HPDE6-E6E7 (cell line): ENCODE results near the gene POU6F2.
"Not testable (repeated sequence)": the region's sequence is repeated elsewhere in the genome, so short reads cannot be mapped to it uniquely, and the experiment has no call there.

Experiments
- DNase-seq: peaks from one replicate; pipeline ENCODE4 v3.0.0; 2011; ENCODE audit warnings: missing footprints; ENCODE audit errors: extremely low spot score

The POU6F2 gene

GRCh38 chr7:39187130-39187529, 209.4 kb downstream of the POU6F2 start:
- DNase-seq: no peak

- DNase-seq: no peak
Measured at GRCh38 chr7:39192476-39192875, 214.8 kb downstream of the POU6F2 start.

DNA sequence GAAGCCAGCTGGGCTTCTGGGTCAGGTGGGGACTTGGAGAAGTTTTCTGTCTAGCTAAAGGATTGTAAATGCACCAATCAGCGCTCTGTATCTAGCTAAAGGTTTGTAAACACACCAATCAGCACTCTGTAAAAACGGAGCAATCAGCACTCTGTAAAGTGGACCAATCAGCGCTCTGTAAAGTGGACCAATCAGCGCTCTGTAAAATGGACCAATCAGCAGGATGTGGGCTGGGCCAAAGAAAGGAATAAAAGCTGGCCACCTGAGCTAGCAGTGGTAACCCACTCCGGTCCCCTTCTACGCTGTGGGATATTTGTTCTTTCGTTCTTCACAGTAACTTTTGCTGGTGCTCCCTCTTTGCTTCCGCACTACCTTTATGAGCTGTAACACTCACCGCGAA, 216.7 kb downstream of the POU6F2 start:
- not testable (repeated sequence) for DNase-seq

DNA sequence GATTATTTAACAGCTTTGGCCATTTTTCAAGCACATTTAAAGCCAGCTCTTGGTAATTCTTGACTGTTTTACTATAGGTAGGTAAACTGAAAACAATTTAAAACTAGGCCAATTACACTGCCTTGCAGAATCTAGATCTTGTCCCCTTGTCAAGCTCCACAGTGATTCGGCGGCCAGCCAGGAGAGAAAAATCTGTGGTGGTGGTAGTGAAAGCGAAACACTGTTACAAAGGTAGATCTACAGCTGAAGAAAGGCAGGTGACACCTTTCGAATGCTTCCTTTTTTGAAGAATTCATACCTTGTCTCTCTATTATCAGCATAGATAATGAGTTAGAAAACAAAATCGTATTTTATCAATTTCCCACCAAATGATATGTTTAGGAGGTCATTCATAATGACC, 218.3 kb downstream of the POU6F2 start:
- no peak for DNase-seq

- no peak for DNase-seq
Measured at GRCh38 chr7:39197831-39198230, 220.1 kb downstream of the POU6F2 start.

GRCh38 chr7:39198556-39198955, 220.8 kb downstream of the POU6F2 start:
- DNase-seq: no peak

- DNase-seq: no peak
Measured at GRCh38 chr7:39199006-39199405, 221.3 kb downstream of the POU6F2 start.

DNA sequence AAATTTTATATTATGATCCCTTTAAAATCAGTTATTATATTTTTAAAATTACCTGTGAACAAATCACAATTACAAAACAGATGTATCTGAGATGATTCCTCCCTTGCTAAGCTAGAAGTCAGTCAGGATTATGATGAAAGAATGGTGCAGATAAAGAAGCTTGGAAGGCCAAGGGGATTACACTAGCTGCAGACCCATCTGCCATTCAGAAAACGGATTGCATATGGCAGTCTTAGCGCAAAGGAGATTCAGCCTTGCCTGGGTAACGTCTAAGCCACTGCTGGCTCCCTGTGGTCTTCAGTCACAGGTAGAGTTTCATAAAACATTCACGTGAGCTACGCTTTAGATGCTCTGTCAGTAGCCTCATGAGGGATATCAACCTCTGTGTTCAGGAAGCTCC, 222.2 kb downstream of the POU6F2 start:
- DNase-seq: no peak

DNA sequence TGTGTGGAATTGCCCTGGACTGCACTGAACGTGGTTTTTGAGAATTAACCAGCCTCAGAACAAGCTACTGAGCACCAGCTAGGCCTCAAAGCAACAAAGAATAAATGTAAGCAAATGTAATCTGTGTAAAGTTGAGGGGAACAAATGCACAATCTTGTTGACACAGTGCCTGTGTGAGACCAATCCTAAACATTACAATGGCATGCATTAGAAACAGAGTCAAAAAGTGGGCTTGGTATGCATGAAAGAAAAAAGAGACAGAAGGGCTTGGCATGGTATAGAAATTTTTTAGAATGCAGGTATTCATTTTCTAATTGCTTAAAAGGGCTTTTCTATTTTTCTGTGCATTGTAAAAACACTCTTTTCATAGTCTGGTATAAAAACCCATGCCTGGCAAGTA, 224.3 kb downstream of the POU6F2 start:
- DNase-seq: no peak

- DNase-seq: no peak
Measured at GRCh38 chr7:39210362-39210761, 232.7 kb downstream of the POU6F2 start.

- no peak for DNase-seq
Measured at GRCh38 chr7:39211581-39211980, 233.9 kb downstream of the POU6F2 start.

GRCh38 chr7:39212876-39213275, 235.2 kb downstream of the POU6F2 start:
- no peak for DNase-seq

GRCh38 chr7:39217783-39218182, 240.1 kb downstream of the POU6F2 start:
- no peak for DNase-seq

DNA sequence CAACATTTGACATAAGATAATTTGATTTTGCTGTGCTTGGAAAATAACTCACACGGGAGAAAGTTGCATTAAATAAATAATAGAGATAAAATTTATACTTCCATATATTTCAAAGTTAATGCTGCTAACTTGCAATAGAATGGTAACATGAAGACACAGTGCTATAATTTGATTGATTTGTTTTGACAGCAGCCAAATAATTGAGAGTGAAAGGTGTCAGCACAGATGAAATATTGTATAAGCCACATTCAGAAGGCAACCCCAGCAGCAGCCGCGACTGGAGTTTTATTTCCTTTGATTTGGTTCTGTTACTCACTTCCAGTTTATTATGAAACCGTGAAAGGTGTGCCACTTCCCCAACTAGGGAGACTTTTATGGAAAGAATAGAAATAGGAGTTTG, 242.2 kb downstream of the POU6F2 start:
- no peak for DNase-seq

DNA sequence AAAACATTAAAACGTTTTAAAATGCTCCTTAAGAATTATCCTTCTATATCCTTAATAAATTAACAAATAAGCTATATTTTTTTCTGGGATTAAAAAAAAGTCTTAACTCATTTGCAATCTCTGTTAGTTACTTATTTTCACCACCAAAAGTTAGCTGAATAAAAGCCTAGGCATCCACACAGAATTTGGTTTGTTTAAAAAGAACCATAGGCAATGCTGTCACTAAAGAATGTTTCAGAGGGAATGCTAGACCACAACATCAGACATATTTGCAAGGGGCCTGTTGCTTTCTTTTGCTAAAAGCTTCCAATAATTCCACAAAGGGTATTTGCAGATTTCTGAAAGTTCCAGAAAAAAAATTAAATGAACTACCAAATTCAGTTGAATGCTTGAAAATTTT, 244.2 kb downstream of the POU6F2 start:
- DNase-seq: no peak

DNA sequence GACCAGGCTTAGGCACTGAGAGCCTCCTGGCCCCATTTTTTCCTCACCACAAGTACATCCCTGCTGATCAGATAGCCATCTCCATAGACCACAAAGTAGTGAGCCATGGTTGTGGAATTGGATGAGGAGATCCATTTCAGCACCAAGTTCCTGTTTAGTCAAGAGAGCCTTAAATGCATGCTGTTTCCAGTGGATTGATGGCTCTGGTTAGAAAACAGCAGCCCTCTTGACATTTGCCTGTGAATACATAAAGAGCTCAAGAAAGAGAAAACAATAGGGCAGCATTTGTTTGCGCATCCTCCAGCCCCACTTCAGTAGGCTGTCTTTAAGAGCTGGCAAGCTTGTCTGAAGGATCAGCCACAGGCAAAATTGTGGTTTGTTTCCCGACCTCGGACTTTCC, 251.2 kb downstream of the POU6F2 start:
- DNase-seq: no peak

DNA sequence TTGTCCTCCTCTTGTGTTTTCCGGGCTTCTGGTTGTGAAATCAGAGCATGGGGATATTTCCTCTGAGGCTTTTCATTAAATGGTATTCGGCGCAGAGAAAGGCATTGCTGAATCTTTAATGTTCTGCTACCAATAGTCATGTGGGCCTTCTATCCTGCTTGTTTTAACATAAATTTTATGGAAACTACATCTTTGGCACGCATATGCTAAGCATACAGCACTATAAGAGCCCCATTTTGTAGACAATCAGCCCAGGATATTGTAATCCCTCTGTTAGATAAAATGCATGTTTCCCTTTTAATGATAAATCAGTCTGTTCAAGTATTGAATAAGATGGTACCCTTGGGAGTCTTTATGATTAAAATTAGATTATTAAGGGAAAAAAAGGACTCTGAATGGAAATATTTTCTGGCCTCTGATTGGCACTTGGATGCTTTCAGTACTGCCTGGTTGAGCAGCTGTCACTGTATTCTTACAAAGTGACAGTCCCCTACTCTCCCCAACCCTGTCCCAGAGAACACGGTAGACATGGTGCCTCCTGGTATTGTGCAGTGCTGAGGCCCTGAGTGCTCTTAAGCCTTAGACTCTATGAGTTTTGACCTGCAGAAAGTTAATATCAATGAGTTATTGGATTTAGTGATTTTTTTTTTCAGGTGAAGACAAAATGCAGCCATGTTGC, 256.3 kb downstream of the POU6F2 start:
- DNase-seq: no peak

DNA sequence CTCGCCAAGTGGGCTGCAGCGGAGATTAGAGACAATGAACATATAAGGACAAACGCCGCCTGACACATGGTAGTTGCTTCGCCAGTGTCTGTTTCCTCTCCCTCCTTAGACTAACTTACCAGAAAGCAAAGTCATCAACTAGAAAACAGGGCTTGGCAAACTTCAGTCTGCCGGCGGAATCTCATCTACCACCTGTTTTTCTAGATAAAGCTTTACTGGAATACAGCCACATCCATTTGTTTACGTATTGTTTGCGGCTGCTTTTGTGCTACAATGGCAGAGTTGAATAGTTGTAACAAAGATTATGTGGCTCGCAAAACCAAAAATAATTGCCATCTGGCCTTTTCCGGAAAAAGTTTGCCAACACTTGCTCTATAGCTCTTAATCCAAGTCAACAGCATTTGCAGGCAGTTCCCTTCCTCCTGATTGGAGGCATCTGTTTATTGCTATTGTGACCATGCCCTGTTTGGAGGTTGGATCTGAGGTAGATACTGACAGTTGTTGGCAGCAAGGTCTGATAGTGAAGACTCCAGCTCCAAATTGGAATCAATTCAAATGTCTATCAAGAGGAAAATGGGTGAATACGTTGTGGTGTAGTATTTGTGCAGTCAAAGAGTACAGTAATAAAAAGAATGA, 260.6 kb downstream of the POU6F2 start:
- no peak for DNase-seq

GRCh38 chr7:39240864-39241263, 263.2 kb downstream of the POU6F2 start:
- no peak for DNase-seq

GRCh38 chr7:39247576-39247975, 269.9 kb downstream of the POU6F2 start:
- DNase-seq: no peak

DNA sequence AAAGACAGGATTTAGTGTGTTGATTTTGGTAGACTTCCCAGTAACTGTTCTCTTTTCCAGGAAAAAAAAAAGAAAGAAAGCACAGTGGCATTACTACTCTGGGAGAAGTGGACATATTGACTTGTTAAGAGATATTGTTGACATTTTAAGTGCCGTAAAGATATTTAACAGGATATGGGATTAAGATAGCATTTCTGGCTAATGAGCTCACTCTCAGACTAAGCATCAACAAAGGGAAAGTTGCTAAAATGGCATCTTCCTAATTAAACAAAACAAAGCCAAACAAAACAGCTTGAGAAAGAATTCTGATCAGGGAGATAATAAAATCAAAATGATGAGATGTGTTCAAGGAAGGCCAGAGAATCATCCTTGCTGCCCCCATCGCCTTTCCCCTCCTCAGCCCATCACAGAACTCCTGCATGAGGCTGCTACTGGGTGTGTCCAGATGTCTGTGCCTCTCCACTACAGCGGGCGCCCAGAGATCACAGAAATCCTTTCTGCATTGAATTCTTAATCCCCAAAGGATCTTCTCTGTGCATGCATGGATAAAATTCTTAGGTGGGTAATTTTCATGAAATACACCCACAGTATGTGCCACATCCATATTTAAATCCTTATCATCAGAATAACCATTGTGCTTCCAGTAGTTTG, 270.5 kb downstream of the POU6F2 start:
- no peak for DNase-seq

DNA sequence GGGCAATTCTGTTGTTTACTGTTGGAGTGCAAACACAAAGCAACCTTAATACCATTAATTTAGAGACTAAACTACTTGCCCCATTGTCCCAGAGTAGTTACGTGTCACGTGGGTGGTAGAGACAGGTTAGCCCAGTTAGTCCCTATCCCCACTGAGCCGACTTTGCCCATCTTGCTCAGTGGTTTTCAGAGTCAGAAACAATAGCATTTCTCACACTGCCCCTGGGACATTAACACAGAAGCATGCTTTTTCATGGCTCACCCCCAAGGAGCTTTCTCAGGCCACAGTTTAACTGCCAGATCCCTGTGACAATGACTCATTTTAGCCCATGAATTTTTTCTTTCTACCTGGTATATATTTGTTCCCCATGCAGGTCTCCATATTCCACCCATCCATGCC, 271.0 kb downstream of the POU6F2 start:
- DNase-seq: no peak

DNA sequence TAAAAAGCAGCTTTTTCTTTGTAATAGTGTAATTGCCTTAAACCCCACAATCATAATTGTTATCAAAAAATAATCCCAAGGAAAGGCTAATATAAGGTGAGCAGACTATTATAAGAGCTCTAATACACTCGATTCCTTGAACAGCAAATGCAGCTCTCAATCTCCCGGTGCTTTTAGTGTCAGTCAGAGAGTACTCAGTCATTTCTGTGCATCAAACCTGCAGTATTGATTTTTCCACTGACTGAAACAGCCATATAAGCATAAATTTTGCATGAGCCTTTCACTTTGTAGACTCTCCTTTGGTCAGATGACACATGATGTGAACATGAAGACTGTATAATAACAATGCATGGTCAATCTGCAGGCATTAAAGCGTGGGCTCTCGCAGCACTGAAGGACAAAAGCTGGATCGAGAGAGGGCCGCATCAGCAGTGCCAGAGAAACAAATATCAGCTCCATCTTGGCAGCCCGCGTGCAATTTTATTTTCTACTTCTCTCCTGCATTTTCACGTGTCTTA, 272.0 kb downstream of the POU6F2 start:
- DNase-seq: no peak
